Uterus (tissue), 2 donors: ENCODE data around the gene TGFBR3L.

Experiments
- POLR2A ChIP-seq, 2 donors: fragments of 450-650 bp; IDR thresholded peaks; one replicate each; pipeline ENCODE4 v1.6.1; 2016; ENCODE audit warnings: antibody characterized with exemption in 2 of 2, mild to moderate bottlenecking in 1 of 2, moderate library complexity in 1 of 2
- TF ChIP-seq, protein P1 (sequence below), 4 experiments: fragments of 200-600 bp in 2 of 4; fragments of 450-650 bp in 2 of 4; sonication (generic) in 2 of 4; IDR thresholded peaks; one replicate each; pipeline ENCODE4 v1.5.1; 2016 to 2019; ENCODE audit warnings: antibody characterized with exemption in 4 of 4, mild to moderate bottlenecking in 2 of 4, moderate library complexity in 1 of 4

- no peak for TF ChIP-seq POLR2A (IDR thresholded peaks at IDR 0.05)
- TF ChIP-seq, protein P1, sequence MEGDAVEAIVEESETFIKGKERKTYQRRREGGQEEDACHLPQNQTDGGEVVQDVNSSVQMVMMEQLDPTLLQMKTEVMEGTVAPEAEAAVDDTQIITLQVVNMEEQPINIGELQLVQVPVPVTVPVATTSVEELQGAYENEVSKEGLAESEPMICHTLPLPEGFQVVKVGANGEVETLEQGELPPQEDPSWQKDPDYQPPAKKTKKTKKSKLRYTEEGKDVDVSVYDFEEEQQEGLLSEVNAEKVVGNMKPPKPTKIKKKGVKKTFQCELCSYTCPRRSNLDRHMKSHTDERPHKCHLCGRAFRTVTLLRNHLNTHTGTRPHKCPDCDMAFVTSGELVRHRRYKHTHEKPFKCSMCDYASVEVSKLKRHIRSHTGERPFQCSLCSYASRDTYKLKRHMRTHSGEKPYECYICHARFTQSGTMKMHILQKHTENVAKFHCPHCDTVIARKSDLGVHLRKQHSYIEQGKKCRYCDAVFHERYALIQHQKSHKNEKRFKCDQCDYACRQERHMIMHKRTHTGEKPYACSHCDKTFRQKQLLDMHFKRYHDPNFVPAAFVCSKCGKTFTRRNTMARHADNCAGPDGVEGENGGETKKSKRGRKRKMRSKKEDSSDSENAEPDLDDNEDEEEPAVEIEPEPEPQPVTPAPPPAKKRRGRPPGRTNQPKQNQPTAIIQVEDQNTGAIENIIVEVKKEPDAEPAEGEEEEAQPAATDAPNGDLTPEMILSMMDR (IDR thresholded peaks at IDR 0.05): no peak
Measured at GRCh38 chr19:7879111-7879807, 35.4 kb upstream of the TGFBR3L start.
